KMS-11 (cell line): ENCODE results near the gene CXCL1.

Experiments
- H2AFZ ChIP-seq: fragments of 200-600 bp; sonication (generic); 2 replicates; pipeline ENCODE4 v1.6.1; 2016; ENCODE audit warnings: antibody characterized with exemption, mixed run types, low read depth
- H3K27ac ChIP-seq: fragments of 200-600 bp; sonication (generic); 2 replicates; pipeline ENCODE4 v1.6.1; 2016; ENCODE audit warnings: mild to moderate bottlenecking, mixed run types
- H3K27me3 ChIP-seq: fragments of 200-600 bp; sonication (generic); 2 replicates; pipeline ENCODE4 v1.6.1; 2017; ENCODE audit warnings: mild to moderate bottlenecking, low read depth, mixed run types, moderate library complexity; ENCODE audit not compliant: insufficient read depth
- H3K36me3 ChIP-seq: fragments of 200-600 bp; sonication (generic); 2 replicates; pipeline ENCODE4 v1.6.1; 2017; ENCODE audit warnings: mild to moderate bottlenecking, mixed run types; ENCODE audit not compliant: insufficient read depth
- H3K4me1 ChIP-seq: fragments of 200-600 bp; sonication (generic); 2 replicates; pipeline ENCODE4 v1.6.1; 2016; ENCODE audit warnings: mild to moderate bottlenecking, low read depth, mixed run types; ENCODE audit not compliant: poor library complexity, severe bottlenecking
- H3K4me2 ChIP-seq: fragments of 200-600 bp; sonication (generic); 2 replicates; pipeline ENCODE4 v1.7.0; 2016; ENCODE audit warnings: mild to moderate bottlenecking, mixed run types
- H3K4me3 ChIP-seq: fragments of 200-600 bp; sonication (generic); IDR thresholded peaks from 2 replicates; pipeline ENCODE4 v1.6.1; 2017; ENCODE audit warnings: low read depth, low read length, mixed read lengths; ENCODE audit not compliant: insufficient read depth
- H3K79me2 ChIP-seq: fragments of 200-600 bp; sonication (generic); 2 replicates; pipeline ENCODE4 v1.6.1; 2016; ENCODE audit warnings: low read depth, mixed run types; ENCODE audit not compliant: insufficient read depth
- H3K9ac ChIP-seq: fragments of 200-600 bp; sonication (generic); 2 replicates; pipeline ENCODE4 v1.6.1; 2016; ENCODE audit warnings: mild to moderate bottlenecking, mixed run types
- H4K20me1 ChIP-seq: fragments of 200-600 bp; sonication (generic); 2 replicates; pipeline ENCODE4 v1.6.1; 2016; ENCODE audit warnings: mild to moderate bottlenecking, mixed run types; ENCODE audit not compliant: insufficient read depth
- CTCF ChIP-seq: fragments of 200-600 bp; sonication (generic); conservative IDR thresholded peaks from 2 replicates; pipeline ENCODE4 v1.6.1; 2017; ENCODE audit warnings: low read depth, mild to moderate bottlenecking, antibody characterized with exemption, low read length, moderate library complexity, mixed read lengths

Gene CXCL1

GRCh38 chr4:73852771-73853170, 16.4 kb upstream of the CXCL1 start:
- H3K4me3 ChIP-seq = no peak overlapping the region
- H3K27me3 ChIP-seq = no peaks in the 10 kb centered on the region
- H3K4me1 ChIP-seq = no peaks in the 10 kb centered on the region
- H3K27ac ChIP-seq = no peak overlapping the region
- no peak overlapping the region for H3K4me2 ChIP-seq
- no peaks in the 10 kb centered on the region for H4K20me1 ChIP-seq
- TF ChIP-seq CTCF = no peak
- no peak overlapping the region for H3K9ac ChIP-seq
- H3K79me2 ChIP-seq = no peaks in the 10 kb centered on the region
- H3K36me3 ChIP-seq = no peaks in the 10 kb centered on the region
- no peak overlapping the region for H2AFZ ChIP-seq

GRCh38 chr4:73853246-73853704, 15.9 kb upstream of the CXCL1 start, which contains the start of gene PF4V1:
PF4V1 (plus strand) TSS chr4:73853296; CDS start chr4:73853363, 67 bp downstream.
- Histone ChIP-seq H3K27me3 (no peaks in the 10 kb centered on the region), H3K9ac (no peak within 1 kb of the TSS), H3K27ac (no peak within 1 kb of the TSS), H4K20me1 (no peaks in the 10 kb centered on the region), H3K36me3 (no peaks in the 10 kb centered on the region), H3K4me1 (no peaks in the 10 kb centered on the region), H3K4me2 (no peak within 1 kb of the TSS), H3K4me3 (no peak within 1 kb of the TSS), H3K79me2 (no peaks in the 10 kb centered on the region), H2AFZ (no peak within 1 kb of the TSS)
- TF ChIP-seq CTCF = no peak

- no peak overlapping the region for H3K27ac ChIP-seq
- no peaks in the 10 kb centered on the region for H3K79me2 ChIP-seq
- no peak overlapping the region for H2AFZ ChIP-seq
- no peak overlapping the region for H3K4me3 ChIP-seq
- H3K9ac ChIP-seq = no peak overlapping the region
- no peaks in the 10 kb centered on the region for H3K36me3 ChIP-seq
- no peak overlapping the region for H3K4me2 ChIP-seq
- no peaks in the 10 kb centered on the region for H3K4me1 ChIP-seq
- no peak for TF ChIP-seq CTCF
- H4K20me1 ChIP-seq = no peaks in the 10 kb centered on the region
- H3K27me3 ChIP-seq = no peaks in the 10 kb centered on the region
Measured at GRCh38 chr4:73853718-73854473, 15.3 kb upstream of the CXCL1 start.

GRCh38 chr4:73855406-73855805, 13.8 kb upstream of the CXCL1 start:
- no peaks in the 10 kb centered on the region for H3K36me3 ChIP-seq
- H3K79me2 ChIP-seq = no peaks in the 10 kb centered on the region
- no peak overlapping the region for H3K27ac ChIP-seq
- H3K27me3 ChIP-seq = no peaks in the 10 kb centered on the region
- no peaks in the 10 kb centered on the region for H3K4me1 ChIP-seq
- H3K4me3 ChIP-seq = no peak overlapping the region
- TF ChIP-seq CTCF = no peak
- no peak overlapping the region for H3K9ac ChIP-seq
- H2AFZ ChIP-seq = no peak overlapping the region
- H4K20me1 ChIP-seq = no peaks in the 10 kb centered on the region
- no peak overlapping the region for H3K4me2 ChIP-seq
